Measurements from ENCODE around the gene CXADR. TPM values are rescaled to one million over a fixed set of nuclear protein-coding genes. Genes with fewer than 3 reads are reported as not detected.
"Not testable (repeated sequence)": the region's sequence is repeated elsewhere in the genome, so short reads cannot be mapped to it uniquely, and the experiment has no call there.

The CXADR gene
- total RNA-seq, 6 donors from 2014 or later, result 19.9 to 73.0 (median 29.2) TPM

- no peak for DNase-seq
- ATAC-seq (ENCODE audit: low FRiP score in 2 of 2), result no peak
- WGBS, 2 donors, result 56 to 68% methylated on average over 4 of the region's 4 CpGs
- Histone ChIP-seq H3K27me3 (no peaks in the 10 kb centered on the region), H3K4me1 (no peaks in the 10 kb centered on the region), H3K4me3 (no peak overlapping the region), H3K27ac (no peak overlapping the region), H3K9me3 (peaks cover 0 to 5% (median 0%) of the 10 kb centered on the region in 4 donors), H3K36me3 (no peaks in the 10 kb centered on the region)
- TF ChIP-seq POLR2A (IDR thresholded peaks at IDR 0.05) (no peak), EP300 (IDR thresholded peaks at IDR 0.05) (no peak), POLR2AphosphoS5 (IDR thresholded peaks at IDR 0.05) (no peak)
- TF ChIP-seq, protein P1, sequence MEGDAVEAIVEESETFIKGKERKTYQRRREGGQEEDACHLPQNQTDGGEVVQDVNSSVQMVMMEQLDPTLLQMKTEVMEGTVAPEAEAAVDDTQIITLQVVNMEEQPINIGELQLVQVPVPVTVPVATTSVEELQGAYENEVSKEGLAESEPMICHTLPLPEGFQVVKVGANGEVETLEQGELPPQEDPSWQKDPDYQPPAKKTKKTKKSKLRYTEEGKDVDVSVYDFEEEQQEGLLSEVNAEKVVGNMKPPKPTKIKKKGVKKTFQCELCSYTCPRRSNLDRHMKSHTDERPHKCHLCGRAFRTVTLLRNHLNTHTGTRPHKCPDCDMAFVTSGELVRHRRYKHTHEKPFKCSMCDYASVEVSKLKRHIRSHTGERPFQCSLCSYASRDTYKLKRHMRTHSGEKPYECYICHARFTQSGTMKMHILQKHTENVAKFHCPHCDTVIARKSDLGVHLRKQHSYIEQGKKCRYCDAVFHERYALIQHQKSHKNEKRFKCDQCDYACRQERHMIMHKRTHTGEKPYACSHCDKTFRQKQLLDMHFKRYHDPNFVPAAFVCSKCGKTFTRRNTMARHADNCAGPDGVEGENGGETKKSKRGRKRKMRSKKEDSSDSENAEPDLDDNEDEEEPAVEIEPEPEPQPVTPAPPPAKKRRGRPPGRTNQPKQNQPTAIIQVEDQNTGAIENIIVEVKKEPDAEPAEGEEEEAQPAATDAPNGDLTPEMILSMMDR (IDR thresholded peaks at IDR 0.05), result no peak
Observed at GRCh38 chr21:17501107-17502006, 11.5 kb upstream of the CXADR start.

DNA sequence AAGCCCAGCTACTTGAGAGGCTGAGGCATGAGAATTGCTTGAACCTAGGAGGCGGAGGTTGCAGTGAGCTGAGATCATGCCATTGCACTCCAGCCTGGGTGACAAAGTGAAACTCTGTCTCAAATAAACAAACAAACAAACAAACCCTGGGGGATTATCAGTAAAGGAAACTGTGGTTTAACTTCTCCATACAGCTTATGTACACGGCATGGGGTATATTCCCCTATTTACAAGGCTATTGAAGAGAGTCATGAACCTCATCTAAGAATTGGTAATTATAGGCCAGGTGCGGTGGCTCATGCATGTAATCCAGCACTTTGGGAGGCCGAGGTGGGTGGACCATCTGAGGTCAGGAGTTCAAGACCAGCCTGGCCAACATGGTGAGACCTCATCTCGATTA lies 9.9 kb upstream of the CXADR start:
- not testable (repeated sequence) for DNase-seq; ATAC-seq (ENCODE audit: low FRiP score in 2 of 2); H3K27ac ChIP-seq; H3K4me1 ChIP-seq; H3K9me3 ChIP-seq; H3K27me3 ChIP-seq; H3K4me3 ChIP-seq; H3K36me3 ChIP-seq
- WGBS, 2 donors, result 80 to 85% methylated on average over 5 of the region's 5 CpGs

DNA sequence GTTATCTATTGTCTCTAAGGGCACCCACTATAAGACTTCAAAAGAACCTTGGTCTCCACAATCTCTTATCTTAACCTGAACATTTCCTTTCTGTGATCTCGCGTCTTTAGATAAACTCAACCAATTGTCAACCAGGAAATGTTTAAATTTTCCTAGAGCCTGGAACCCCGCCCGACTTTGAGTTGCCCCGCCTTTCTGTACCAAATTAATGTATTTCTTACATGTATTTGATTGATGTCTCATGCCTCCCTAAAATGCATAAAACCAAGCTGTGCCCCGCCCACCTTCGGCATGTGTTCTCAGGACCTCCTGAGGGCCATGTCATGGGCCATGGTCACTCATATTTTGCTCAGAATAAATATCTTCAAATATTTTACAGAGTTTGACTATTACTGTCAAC lies 5.9 kb upstream of the CXADR start:
- DNase-seq (no peak), ATAC-seq (ENCODE audit: low FRiP score in 2 of 2) (no peak)
- WGBS, 2 donors, result 65 to 68% methylated on average over 7 of the region's 7 CpGs

GRCh38 chr21:17507591-17507990 lies 5.3 kb upstream of the CXADR start:
- H3K27me3 ChIP-seq, result peaks cover 0 to 8% (median 5%) of the 10 kb centered on the region in 4 donors
- no peak for ATAC-seq (ENCODE audit: low FRiP score in 2 of 2)
- peaks cover 5 to 9% (median 6%) of the 10 kb centered on the region in 4 donors for H3K4me1 ChIP-seq
- no peak overlapping the region for H3K4me3 ChIP-seq
- H3K36me3 ChIP-seq, result no peaks in the 10 kb centered on the region
- TF ChIP-seq EP300 (IDR thresholded peaks at IDR 0.05) (no peak), POLR2A (IDR thresholded peaks at IDR 0.05) (no peak), POLR2AphosphoS5 (IDR thresholded peaks at IDR 0.05) (no peak)
- TF ChIP-seq, protein P1 (IDR thresholded peaks at IDR 0.05), result no peak
- DNase-seq, result no peak
- H3K9me3 ChIP-seq, result peaks cover 0 to 5% (median 0%) of the 10 kb centered on the region in 4 donors
- no peak overlapping the region for H3K27ac ChIP-seq
- 89 to 95% methylated on average over 5 of the region's 5 CpGs for WGBS, 2 donors

More for the DNA sequence above, 5.9 kb upstream of the CXADR start:
- H3K4me1 ChIP-seq, result peaks cover 0 to 3% (median under 1%) of the 10 kb centered on the region in 4 donors
- H3K36me3 ChIP-seq, result no peaks in the 10 kb centered on the region
- no peak overlapping the region for H3K4me3 ChIP-seq
- no peak overlapping the region for H3K27ac ChIP-seq
- H3K27me3 ChIP-seq, result peaks cover 0 to 2% (median 0%) of the 10 kb centered on the region in 4 donors
- H3K9me3 ChIP-seq, result peaks cover 0 to 5% (median 0%) of the 10 kb centered on the region in 4 donors
- TF ChIP-seq, protein P1 (IDR thresholded peaks at IDR 0.05), result no peak
- TF ChIP-seq EP300 (IDR thresholded peaks at IDR 0.05) (no peak), POLR2A (IDR thresholded peaks at IDR 0.05) (no peak), POLR2AphosphoS5 (IDR thresholded peaks at IDR 0.05) (no peak)

GRCh38 chr21:17513214-17514123 lies 626 bp downstream of the CXADR start:
- Histone ChIP-seq H3K4me1 (peaks cover 12 to 31% (median 22%) of the 10 kb centered on the region in 4 donors), H3K36me3 (no peaks in the 10 kb centered on the region), H3K9me3 (no peaks in the 10 kb centered on the region), H3K27me3 (peaks cover 0 to 23% (median 12%) of the 10 kb centered on the region in 4 donors), H3K27ac (peak overlapping the region; percentile 84 to 87 (median 86)), H3K4me3 (peak overlapping the region; percentile 52 to 76 (median 64))
- TF ChIP-seq POLR2A (IDR thresholded peaks at IDR 0.05) (no peak), POLR2AphosphoS5 (IDR thresholded peaks at IDR 0.05) (no peak), EP300 (IDR thresholded peaks at IDR 0.05) (no peak)
- TF ChIP-seq, protein P1 (IDR thresholded peaks at IDR 0.05), result no peak
- DNase-seq, result peak; percentile 44 to 89
- peak; percentile 62 to 67 for ATAC-seq (ENCODE audit: low FRiP score in 2 of 2)
- WGBS, 2 donors, result 1 to 3% methylated on average over 17 to 61 of the region's 69 CpGs
